Left lung (tissue), 10 donors: Measurements from ENCODE around the gene CTNNA1. TPM values are rescaled to one million over a fixed set of nuclear protein-coding genes. Genes with fewer than 3 reads are reported as not detected.

ENCODE experiments used
- ATAC-seq: fragments of 200-7000 bp; cut with Tn5 transposase; one replicate; pipeline ENCODE4 v1.9.1; 2020; ENCODE audit warnings: moderate library complexity
- DNase-seq, 4 donors: peaks; one replicate each; pipeline ENCODE4 v3.0.0-alpha.2; 2013 to 2020
- H3K27ac ChIP-seq, 2 donors: fragments of 200-600 bp; sonication (generic) in 1 of 2; one replicate each; pipeline versions ENCODE4 v1.5.0 to v1.8.0; 2020 to 2021
- H3K27me3 ChIP-seq, 2 donors: fragments of 200-600 bp; sonication (generic) in 1 of 2; one replicate each; pipeline versions ENCODE4 v1.5.0 to v1.8.0; 2020 to 2021
- H3K36me3 ChIP-seq, 2 donors: fragments of 200-600 bp; sonication (generic) in 1 of 2; one replicate each; pipeline versions ENCODE4 v1.5.0 to v1.8.0; 2020 to 2021
- H3K4me1 ChIP-seq, 2 donors: fragments of 200-600 bp; one replicate each; pipeline ENCODE4 v1.8.0; 2021
- H3K4me3 ChIP-seq, 2 donors: fragments of 200-600 bp; sonication (generic) in 1 of 2; one replicate each; pipeline versions ENCODE4 v1.5.0 to v1.8.0; 2020 to 2021; ENCODE audit warnings: mild to moderate bottlenecking in 1 of 2
- H3K9me3 ChIP-seq, 2 donors: fragments of 200-600 bp; sonication (generic) in 1 of 2; one replicate each; pipeline versions ENCODE4 v1.5.0 to v1.8.0; 2020 to 2021
- intact Hi-C, 2 donors: fragments of 100-400 bp; cut with DNase I; formaldehyde crosslinking; loops; one replicate each; pipeline versions ENCODE4 v1.11.2 to v1.14.2; 2022
- polyA plus RNA-seq, 6 donors: library from polyadenylated mRNA; unstranded; fragments of 120-200 nt; gene quantifications; one replicate each; pipeline ENCODE4 v1.2.1, GENCODE V29; 2013; ENCODE audit not compliant: insufficient read length in 6 of 6
- total RNA-seq, 2 donors: library from RNA; stranded (reverse); fragmentation: NEBNext Ultra II Directional; extraction: Animal tissue kit (Norgen Biotek cat#: 25700); gene quantifications; one replicate each; pipeline ENCODE4 v1.2.1, GENCODE V29; 2021
- TF ChIP-seq, protein P1 (sequence below), 2 donors: fragments of 200-600 bp; sonication (generic) in 1 of 2; IDR thresholded peaks; one replicate each; pipeline versions ENCODE4 v1.5.0 to v1.8.0; 2021; ENCODE audit warnings: antibody characterized with exemption in 2 of 2
- donor health status: DM: no; HTN: yes; CAD: no.
- donor health status: DM: no; HTN: no; CAD: no.

Gene CTNNA1
- total and polyA plus RNA-seq, 8 donors: 309 to 443 (median 366) TPM

DNA sequence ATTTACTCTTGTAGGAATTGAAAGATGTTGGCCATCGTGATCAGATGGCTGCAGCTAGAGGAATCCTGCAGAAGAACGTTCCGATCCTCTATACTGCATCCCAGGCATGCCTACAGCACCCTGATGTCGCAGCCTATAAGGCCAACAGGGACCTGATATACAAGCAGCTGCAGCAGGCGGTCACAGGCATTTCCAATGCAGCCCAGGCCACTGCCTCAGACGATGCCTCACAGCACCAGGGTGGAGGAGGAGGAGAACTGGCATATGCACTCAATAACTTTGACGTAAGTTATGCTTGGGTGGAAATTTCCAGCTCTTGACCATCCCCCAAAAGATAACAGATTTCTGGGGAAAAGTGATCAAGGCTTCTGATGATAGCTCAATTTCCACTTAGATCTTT is 71.3 kb downstream of the CTNNA1 start:
- Histone ChIP-seq H3K27me3 (no peaks in the 10 kb centered on the region), H3K27ac (no peak overlapping the region), H3K36me3 (peaks cover 0 to 51% of the 10 kb centered on the region in 2 donors), H3K4me1 (peaks cover 0 to 31% of the 10 kb centered on the region in 2 donors), H3K9me3 (no peaks in the 10 kb centered on the region), H3K4me3 (no peak overlapping the region)
- no peak for DNase-seq
- intact Hi-C loops: no loop called here
- TF ChIP-seq, protein P1, sequence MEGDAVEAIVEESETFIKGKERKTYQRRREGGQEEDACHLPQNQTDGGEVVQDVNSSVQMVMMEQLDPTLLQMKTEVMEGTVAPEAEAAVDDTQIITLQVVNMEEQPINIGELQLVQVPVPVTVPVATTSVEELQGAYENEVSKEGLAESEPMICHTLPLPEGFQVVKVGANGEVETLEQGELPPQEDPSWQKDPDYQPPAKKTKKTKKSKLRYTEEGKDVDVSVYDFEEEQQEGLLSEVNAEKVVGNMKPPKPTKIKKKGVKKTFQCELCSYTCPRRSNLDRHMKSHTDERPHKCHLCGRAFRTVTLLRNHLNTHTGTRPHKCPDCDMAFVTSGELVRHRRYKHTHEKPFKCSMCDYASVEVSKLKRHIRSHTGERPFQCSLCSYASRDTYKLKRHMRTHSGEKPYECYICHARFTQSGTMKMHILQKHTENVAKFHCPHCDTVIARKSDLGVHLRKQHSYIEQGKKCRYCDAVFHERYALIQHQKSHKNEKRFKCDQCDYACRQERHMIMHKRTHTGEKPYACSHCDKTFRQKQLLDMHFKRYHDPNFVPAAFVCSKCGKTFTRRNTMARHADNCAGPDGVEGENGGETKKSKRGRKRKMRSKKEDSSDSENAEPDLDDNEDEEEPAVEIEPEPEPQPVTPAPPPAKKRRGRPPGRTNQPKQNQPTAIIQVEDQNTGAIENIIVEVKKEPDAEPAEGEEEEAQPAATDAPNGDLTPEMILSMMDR (IDR thresholded peaks at IDR 0.05): no peak
- peak; percentile 54 for ATAC-seq

DNA sequence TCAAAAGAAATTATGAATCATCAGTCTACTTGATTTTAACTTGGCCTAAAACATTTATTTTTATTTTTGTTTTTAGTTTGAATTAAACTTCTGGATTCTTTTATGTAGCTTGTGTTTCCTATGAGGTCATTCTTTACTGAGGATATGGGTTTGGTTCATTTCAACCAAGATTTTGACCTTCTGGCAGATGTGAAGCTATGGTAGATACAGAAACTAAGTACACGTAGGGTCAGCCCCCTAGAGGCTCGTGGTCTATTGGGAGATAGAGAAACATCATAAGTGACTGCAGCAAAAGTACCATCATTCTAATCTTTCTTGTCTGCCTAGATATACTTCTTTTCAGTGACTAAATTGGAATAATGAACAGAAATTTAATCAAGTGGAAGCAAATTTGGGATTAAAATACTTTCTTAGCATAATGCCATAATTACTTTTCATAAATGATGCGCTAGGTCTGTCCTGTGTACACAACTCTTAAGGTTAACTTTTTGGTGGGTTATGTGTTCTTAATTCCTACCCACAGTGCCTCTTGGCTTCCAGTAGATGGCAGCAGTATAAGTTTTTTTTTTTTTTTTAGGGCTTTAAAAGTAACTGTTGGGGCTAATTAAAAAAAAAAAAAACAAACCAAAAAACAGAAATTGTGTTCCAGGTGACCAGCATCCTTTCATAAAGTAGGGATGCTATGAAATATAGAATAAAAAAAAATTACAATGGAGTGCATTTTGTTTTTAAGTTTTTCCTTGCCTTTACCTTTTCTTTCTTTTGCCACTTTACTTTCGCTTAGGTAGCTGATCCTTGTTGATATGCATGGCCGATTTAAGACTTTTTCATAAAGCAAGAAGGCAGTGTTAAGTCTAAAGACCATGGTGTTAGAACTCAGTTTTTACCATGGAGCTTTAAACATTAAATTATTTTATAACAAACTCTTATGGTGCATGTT is 72.0 kb downstream of the CTNNA1 start:
- H3K27ac ChIP-seq: no peak overlapping the region
- TF ChIP-seq, protein P1 (IDR thresholded peaks at IDR 0.05): peak; percentile 57 to 62

DNA sequence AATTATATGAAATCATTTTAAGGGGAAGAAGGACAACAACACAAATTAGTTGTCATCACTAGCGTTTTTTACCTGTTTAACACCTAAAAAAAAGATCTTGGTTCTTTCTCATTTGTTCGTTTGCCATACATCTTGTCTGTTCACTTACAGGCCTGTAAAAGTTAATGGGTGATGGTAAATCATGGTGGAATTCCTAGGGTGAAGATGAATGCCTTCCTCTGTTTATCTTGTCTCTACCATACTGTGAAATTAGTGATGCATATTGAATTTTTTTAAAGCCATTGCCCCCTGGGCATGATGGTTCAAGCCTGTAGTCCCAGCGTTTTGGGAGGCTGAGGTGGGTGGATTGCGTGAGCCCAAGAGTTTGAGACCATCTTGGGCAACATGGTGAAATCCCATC is 75.3 kb downstream of the CTNNA1 start:
- Histone ChIP-seq H3K27ac (no peak overlapping the region), H3K27me3 (no peaks in the 10 kb centered on the region), H3K36me3 (peaks cover 0 to 50% of the 10 kb centered on the region in 2 donors), H3K4me1 (peaks cover 0 to 25% of the 10 kb centered on the region in 2 donors), H3K4me3 (no peak overlapping the region), H3K9me3 (no peaks in the 10 kb centered on the region)
- DNase-seq (no peak), ATAC-seq (no peak)
- TF ChIP-seq, protein P1 (IDR thresholded peaks at IDR 0.05): no peak
- intact Hi-C loops: no loop called here

More for the DNA sequence above, 72.0 kb downstream of the CTNNA1 start:
- Histone ChIP-seq H3K4me1 (peaks cover 0 to 31% of the 10 kb centered on the region in 2 donors), H3K36me3 (peaks cover 0 to 50% of the 10 kb centered on the region in 2 donors), H3K27me3 (no peaks in the 10 kb centered on the region), H3K4me3 (no peak overlapping the region), H3K9me3 (no peaks in the 10 kb centered on the region)
- DNase-seq (no peak), ATAC-seq (peak; percentile 58)
- intact Hi-C loops: no loop called here

DNA sequence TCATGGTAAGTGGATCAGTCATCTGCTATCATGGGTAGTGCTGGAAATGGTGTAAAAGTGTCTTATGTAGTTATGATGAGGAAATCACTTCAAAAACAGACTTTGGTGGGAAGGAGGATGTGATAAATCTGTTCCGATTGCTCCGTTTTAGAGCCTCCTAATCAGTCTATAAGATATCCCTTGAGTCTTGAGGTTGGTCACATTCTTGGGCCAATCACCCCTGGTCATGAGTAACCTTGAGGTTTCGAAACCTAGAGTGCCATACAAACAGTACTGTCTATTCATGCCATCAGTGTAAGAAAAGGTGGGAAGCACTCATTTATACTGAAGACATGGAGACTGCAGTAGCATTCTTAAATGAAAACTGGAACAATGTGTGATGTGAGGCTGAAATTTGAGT is 76.1 kb downstream of the CTNNA1 start:
- DNase-seq: no peak
- no peak overlapping the region for H3K27ac ChIP-seq
- H3K4me3 ChIP-seq: no peak overlapping the region
- TF ChIP-seq, protein P1 (IDR thresholded peaks at IDR 0.05): no peak
- H3K9me3 ChIP-seq: no peaks in the 10 kb centered on the region
- peaks cover 0 to 47% of the 10 kb centered on the region in 2 donors for H3K36me3 ChIP-seq
- intact Hi-C loops: no loop called here
- H3K4me1 ChIP-seq: peaks cover 0 to 26% of the 10 kb centered on the region in 2 donors
- no peaks in the 10 kb centered on the region for H3K27me3 ChIP-seq
- ATAC-seq: no peak

DNA sequence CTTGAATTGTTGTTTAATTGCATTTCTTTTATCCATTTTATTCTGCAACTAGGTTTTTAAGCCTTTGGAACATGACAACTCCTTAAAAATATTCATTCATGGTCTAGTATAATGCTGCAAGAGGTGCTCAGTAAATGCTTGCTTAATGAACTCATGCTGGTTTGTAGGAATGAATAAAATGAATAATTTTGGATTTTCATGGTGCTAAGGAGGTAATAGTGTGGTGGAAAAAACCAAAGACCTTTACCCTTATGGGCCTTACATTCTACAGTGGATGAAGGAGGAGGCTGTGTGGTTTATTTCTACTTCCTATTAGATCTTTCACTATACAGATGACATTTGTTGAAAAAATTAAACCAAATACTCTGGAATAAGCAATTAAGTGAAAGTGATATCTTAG is 78.5 kb downstream of the CTNNA1 start:
- ATAC-seq (no peak), DNase-seq (no peak)
- H3K9me3 ChIP-seq: no peaks in the 10 kb centered on the region
- peaks cover 0 to 27% of the 10 kb centered on the region in 2 donors for H3K36me3 ChIP-seq
- peaks cover 0 to 21% of the 10 kb centered on the region in 2 donors for H3K4me1 ChIP-seq
- no peak overlapping the region for H3K4me3 ChIP-seq
- intact Hi-C loops: no loop called here
- H3K27me3 ChIP-seq: no peaks in the 10 kb centered on the region
- H3K27ac ChIP-seq: no peak overlapping the region
- TF ChIP-seq, protein P1 (IDR thresholded peaks at IDR 0.05): no peak
